B cell (primary cell): ENCODE data around the gene BMP6. TPM values are rescaled to one million over a fixed set of nuclear protein-coding genes. Genes with fewer than 3 reads are reported as not detected.

ENCODE experiments used
- ATAC-seq: fragments of 200-7000 bp; cut with Tn5 transposase; one replicate; pipeline ENCODE4 v1.10.0; 2021; ENCODE audit warnings: low read depth, mild to moderate bottlenecking, moderate number of reproducible peaks, moderate library complexity
- CTCF ChIA-PET: fragments of 350-600 bp; sonication (Branson Sonifier 250); formaldehyde crosslinking; loops from one replicate; lab custom pipeline; 2021; ENCODE audit warnings: antibody characterized with exemption, inconsistent platforms; lab: Charles Lee
- POLR2A ChIA-PET: fragments of 350-600 bp; sonication (Branson Sonifier 250); formaldehyde crosslinking; loops from one replicate; lab custom pipeline; 2021; ENCODE audit warnings: antibody characterized with exemption; lab: Charles Lee
- DNase-seq: peaks from one replicate; pipeline ENCODE4 v3.0.0; 2013
- H2AFZ ChIP-seq: 2 replicates; pipeline ENCODE4 v1.6.1; 2012; ENCODE audit warnings: mild to moderate bottlenecking, low read depth, low read length; ENCODE audit not compliant: insufficient read depth, poor library complexity, severe bottlenecking
- H3K27ac ChIP-seq, 2 donors: 1 replicate in 1 of 2; 2 replicates in 1 of 2; pipeline ENCODE4 v1.5.1; 2012 to 2013; ENCODE audit warnings: low read length in 2 of 2, mild to moderate bottlenecking in 2 of 2, moderate library complexity in 1 of 2
- H3K27me3 ChIP-seq, 4 experiments: fragments of 200-600 bp in 1 of 4; sonication (generic) in 1 of 4; replicated peaks in 1 of 4; 1 replicate in 2 of 4; 2 replicates in 2 of 4; pipeline versions ENCODE4 v1.6.1 to v1.7.0; 2013 to 2016; ENCODE audit warnings: low read length in 3 of 4, mild to moderate bottlenecking in 2 of 4, mixed read lengths in 1 of 4, moderate library complexity in 1 of 4; ENCODE audit not compliant: insufficient read depth in 4 of 4, control insufficient read depth in 3 of 4; ENCODE audit errors: control extremely low read depth in 1 of 4
- H3K36me3 ChIP-seq, 2 experiments: replicated peaks in 1 of 2; 1 replicate in 1 of 2; 2 replicates in 1 of 2; pipeline versions ENCODE4 v1.6.1 to v1.7.1; 2013; ENCODE audit warnings: low read length in 1 of 2; ENCODE audit not compliant: insufficient read depth in 2 of 2, control insufficient read depth in 1 of 2; ENCODE audit errors: control extremely low read depth in 1 of 2, extremely low read depth in 1 of 2
- H3K4me1 ChIP-seq, 2 donors: fragments of 200-600 bp in 1 of 2; sonication (generic) in 1 of 2; 1 replicate in 1 of 2; 2 replicates in 1 of 2; pipeline versions ENCODE4 v1.5.1 to v1.6.1; 2013 to 2017; ENCODE audit warnings: low read length in 2 of 2; ENCODE audit not compliant: control insufficient read depth in 2 of 2, insufficient read depth in 2 of 2
- H3K4me2 ChIP-seq: replicated peaks from 2 replicates; pipeline ENCODE3; 2012; ENCODE audit warnings: mild to moderate bottlenecking, low read depth, low read length; ENCODE audit not compliant: poor library complexity, severe bottlenecking
- H3K4me3 ChIP-seq, 5 experiments: fragments of 200-600 bp in 1 of 5; sonication (generic) in 1 of 5; 1 replicate in 3 of 5; 2 replicates in 2 of 5; pipeline versions ENCODE4 v1.5.1 to v1.7.0; 2011 to 2016; ENCODE audit warnings: low read length in 4 of 5, mild to moderate bottlenecking in 4 of 5, low read depth in 2 of 5, control low read depth in 1 of 5, moderate library complexity in 1 of 5; ENCODE audit not compliant: insufficient read depth in 1 of 5; ENCODE audit errors: control extremely low read depth in 1 of 5, extremely low read depth in 1 of 5
- H3K79me2 ChIP-seq: fragments of 200-600 bp; sonication (generic); one replicate; pipeline ENCODE4 v1.6.0; 2016; ENCODE audit warnings: low read length; ENCODE audit not compliant: control insufficient read depth, insufficient read depth
- H3K9ac ChIP-seq: fragments of 200-600 bp; sonication (generic); 2 replicates; pipeline ENCODE4 v1.6.1; 2017; ENCODE audit warnings: mild to moderate bottlenecking, low read length, moderate library complexity
- H3K9me3 ChIP-seq, 3 donors: one replicate each; pipeline versions ENCODE4 v1.6.1 to v1.7.1; 2013; ENCODE audit warnings: low read length in 2 of 3; ENCODE audit not compliant: control insufficient read depth in 2 of 3, insufficient read depth in 1 of 3; ENCODE audit errors: control extremely low read depth in 1 of 3
- H4K20me1 ChIP-seq: 2 replicates; pipeline ENCODE4 v1.6.0; 2012; ENCODE audit warnings: mild to moderate bottlenecking, low read length; ENCODE audit not compliant: insufficient read depth, control insufficient read depth, poor library complexity, severe bottlenecking
- H3K27ac Mint-ChIP-seq: one replicate; pipeline ENCODE4 v1.8.0; 2021; ENCODE audit warnings: mixed read lengths
- H3K27me3 Mint-ChIP-seq: one replicate; pipeline ENCODE4 v1.8.0; 2021; ENCODE audit warnings: mixed read lengths
- H3K4me1 Mint-ChIP-seq: one replicate; pipeline ENCODE4 v1.8.0; 2021; ENCODE audit warnings: mixed read lengths
- H3K4me3 Mint-ChIP-seq: one replicate; pipeline ENCODE4 v1.8.0; 2021; ENCODE audit warnings: mixed read lengths
- H3K9me3 Mint-ChIP-seq: one replicate; pipeline ENCODE4 v1.8.0; 2022; ENCODE audit warnings: mixed read lengths; ENCODE audit not compliant: insufficient read depth
- CTCF ChIP-seq: fragments of 200-600 bp; IDR thresholded peaks from one replicate; pipeline ENCODE4 v1.8.0; 2022; ENCODE audit warnings: antibody characterized with exemption, mild to moderate bottlenecking
- EZH2 ChIP-seq: IDR thresholded peaks from 2 replicates; pipeline ENCODE4 v1.6.1; 2012; ENCODE audit warnings: borderline replicate concordance, low read depth, mild to moderate bottlenecking, moderate library complexity, low read length; ENCODE audit not compliant: insufficient read depth, poor library complexity, severe bottlenecking
- WGBS: methylation state at CpG from one replicate; pipeline ENCODE4 v1.1.5; 2013; ENCODE audit warnings: missing lambda C conversion rate; ENCODE audit not compliant: insufficient coverage; 5-methylcytosine and 5-hydroxymethylcytosine counted together
- intact Hi-C: fragments of 100-400 bp; cut with micrococcal nuclease; formaldehyde crosslinking; loops from one replicate; pipeline ENCODE4 v1.10.0; 2022
- polyA plus RNA-seq: library from polyadenylated mRNA; depleted of rRNA; stranded (reverse); fragments of >200 nt; gene quantifications from 2 replicates; pipeline ENCODE4 v1.2.3, GENCODE V29; 2012
- total RNA-seq, 2 donors: library from RNA; stranded (reverse); fragments of 120-200 nt in 1 of 2; gene quantifications; 1 replicate in 1 of 2; 2 replicates in 1 of 2; pipeline versions ENCODE4 v1.2.3 to v1.2.4, GENCODE V29; 2013 to 2022

BMP6 gene
- total and polyA plus RNA-seq, 2 donors (not counting 1 experiment from before 2014, with no cell fraction given): 0.43 to 2.9 TPM

- intact Hi-C loops: no loop called here
- no peaks in the 10 kb centered on the region for H3K4me1 Mint-ChIP-seq
- DNase-seq: no peak
- H3K27me3 Mint-ChIP-seq: peaks cover 42% of the 10 kb centered on the region
- H3K4me3 Mint-ChIP-seq: no peak overlapping the region
- no peak for TF ChIP-seq EZH2
- TF ChIP-seq CTCF: no peak
- POLR2A ChIA-PET: no interaction called here
- ATAC-seq: no peak
- Histone ChIP-seq H4K20me1 (no peaks in the 10 kb centered on the region), H3K9ac (no peak overlapping the region), H3K9me3 (no peaks in the 10 kb centered on the region), H3K79me2 (no peaks in the 10 kb centered on the region), H2AFZ (no peak overlapping the region), H3K4me1 (no peaks in the 10 kb centered on the region), H3K4me3 (no peak overlapping the region), H3K27me3 (peaks cover 0 to 16% (median 5%) of the 10 kb centered on the region in 4 experiments), H3K27ac (no peak overlapping the region), H3K4me2 (no peak overlapping the region), H3K36me3 (no peaks in the 10 kb centered on the region)
- CTCF ChIA-PET: no interaction called here
- WGBS: 88% methylated on average over 1 of the region's 2 CpGs
- H3K27ac Mint-ChIP-seq: no peak overlapping the region
- H3K9me3 Mint-ChIP-seq: no peaks in the 10 kb centered on the region
These were observed 68.6 kb downstream of the BMP6 start for GRCh38 chr6:7794509-7794908.

- H3K9me3 Mint-ChIP-seq: no peaks in the 10 kb centered on the region
- Histone ChIP-seq H4K20me1 (no peaks in the 10 kb centered on the region), H2AFZ (no peak overlapping the region), H3K4me2 (no peak overlapping the region), H3K4me1 (no peaks in the 10 kb centered on the region), H3K4me3 (no peak overlapping the region), H3K27me3 (peaks cover 0 to 5% (median 3%) of the 10 kb centered on the region in 4 experiments), H3K9ac (no peak overlapping the region), H3K9me3 (no peaks in the 10 kb centered on the region), H3K36me3 (no peaks in the 10 kb centered on the region), H3K79me2 (no peaks in the 10 kb centered on the region), H3K27ac (no peak overlapping the region)
- no peak for TF ChIP-seq CTCF
- TF ChIP-seq EZH2: no peak
- DNase-seq (no peak), ATAC-seq (no peak)
- ChIA-PET POLR2A (no interaction called here), CTCF (no interaction called here)
- H3K4me3 Mint-ChIP-seq: no peak overlapping the region
- H3K27me3 Mint-ChIP-seq: peaks cover 25% of the 10 kb centered on the region
- no peak overlapping the region for H3K27ac Mint-ChIP-seq
- no peaks in the 10 kb centered on the region for H3K4me1 Mint-ChIP-seq
- intact Hi-C loops: no loop called here
- WGBS: no CpG with 5 or more reads among the region's 2 CpGs
These were observed 71.5 kb downstream of the BMP6 start for GRCh38 chr6:7797386-7797785.
